ENCODE measurements around the gene SLC44A5. TPM values are rescaled to one million over a fixed set of nuclear protein-coding genes. Genes with fewer than 3 reads are reported as not detected.
"Not testable (repeated sequence)": the region's sequence is repeated elsewhere in the genome, so short reads cannot be mapped to it uniquely, and the experiment has no call there.

SLC44A5 gene
- total RNA-seq, 1 experiment from 2014 or later: 0.11 TPM

DNA sequence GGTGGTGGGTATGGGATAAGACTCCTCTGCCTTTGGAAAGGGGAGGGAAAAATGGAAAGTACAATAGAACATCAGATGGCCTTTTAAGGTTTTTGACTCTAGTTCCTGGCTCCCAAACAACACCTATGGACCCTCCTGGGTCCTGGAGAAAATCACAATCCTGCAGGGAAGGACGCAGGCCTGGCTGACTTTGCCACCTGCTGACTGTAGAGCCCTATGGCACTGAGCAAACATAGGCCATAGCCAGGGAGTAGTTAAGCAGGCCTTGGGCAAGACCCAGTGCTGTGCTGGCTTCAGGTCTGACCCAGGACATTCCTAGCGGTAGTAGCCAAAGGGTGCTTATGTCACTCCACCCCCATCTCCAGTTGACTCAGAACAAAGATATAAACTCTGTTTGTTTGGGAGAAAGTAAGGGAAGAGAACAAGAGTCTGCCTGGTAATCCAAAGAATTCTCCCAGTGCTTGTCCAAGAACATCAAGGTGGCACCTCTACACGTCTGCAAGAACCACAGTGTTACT is 149.0 kb downstream of the SLC44A5 start:
- DNase-seq (ENCODE audit: low read depth): no peak

- no peak for DNase-seq (ENCODE audit: low read depth)
These were observed 160.9 kb downstream of the SLC44A5 start for GRCh38 chr1:75449998-75450397.

DNA sequence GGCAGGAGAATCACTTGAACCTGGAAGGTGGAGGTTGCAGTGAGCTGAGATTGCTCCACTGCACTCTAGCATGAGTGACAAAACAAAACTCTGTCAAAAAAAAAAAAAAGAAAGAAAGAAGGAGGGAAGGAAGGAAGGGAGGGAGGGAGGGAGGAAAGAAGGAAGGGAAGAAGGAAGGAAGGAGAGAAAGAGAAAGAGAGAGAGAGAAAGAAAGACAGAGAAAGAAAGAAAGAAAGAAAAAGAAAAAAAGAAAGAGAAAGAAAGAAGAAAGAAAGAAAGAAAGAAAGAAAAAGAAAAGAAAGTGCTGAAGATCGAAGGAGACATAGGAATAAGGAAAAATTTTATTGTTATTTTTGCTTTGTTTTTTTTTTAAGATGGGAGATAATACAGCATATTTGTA is 166.7 kb downstream of the SLC44A5 start:
- no peak for DNase-seq (ENCODE audit: low read depth)

GRCh38 chr1:75440274-75440673 is 170.6 kb downstream of the SLC44A5 start:
- DNase-seq (ENCODE audit: low read depth): no peak

DNA sequence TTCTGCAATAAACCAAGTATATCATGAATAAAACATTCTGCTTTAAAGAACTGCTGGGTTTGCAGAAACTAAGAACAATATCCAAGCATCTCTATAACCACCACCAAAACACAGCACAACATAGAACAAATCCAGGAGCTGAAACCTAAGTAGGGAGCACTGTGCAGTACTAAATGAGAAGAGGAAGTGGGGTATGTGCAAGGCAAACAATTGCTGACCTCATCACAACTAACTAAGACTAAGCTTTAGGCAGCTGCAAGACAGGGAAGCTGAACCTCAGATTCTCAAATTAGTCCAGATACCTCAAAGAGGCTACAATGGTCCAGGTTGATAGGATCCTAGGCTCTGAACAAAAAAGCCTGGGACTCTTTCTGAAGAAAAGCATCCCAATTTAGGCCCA is 172.6 kb downstream of the SLC44A5 start:
- no peak for DNase-seq (ENCODE audit: low read depth)

DNA sequence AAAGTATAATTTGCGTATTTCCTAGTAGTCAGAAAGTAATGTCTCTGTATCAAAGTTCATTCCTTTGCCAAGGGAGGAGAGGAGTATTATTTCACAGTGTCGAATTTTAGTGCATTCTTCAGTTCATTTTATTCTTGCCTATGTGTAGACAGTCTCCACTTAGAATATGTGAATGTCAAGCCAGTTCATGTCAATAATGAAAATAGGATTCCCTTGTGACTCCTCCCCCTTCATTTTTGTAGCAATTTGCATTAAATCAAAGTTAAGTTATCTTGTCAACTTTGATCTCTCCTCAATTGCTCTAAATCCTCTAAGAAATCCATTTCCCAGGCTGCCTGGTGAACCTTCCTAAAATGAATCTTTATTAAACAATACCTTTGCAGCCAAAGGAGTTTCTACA is 179.1 kb downstream of the SLC44A5 start:
- DNase-seq (ENCODE audit: low read depth): no peak

- no peak for DNase-seq (ENCODE audit: low read depth)
These were observed 180.4 kb downstream of the SLC44A5 start for GRCh38 chr1:75430526-75430925.

- no peak for DNase-seq (ENCODE audit: low read depth)
These were observed 184.2 kb downstream of the SLC44A5 start for GRCh38 chr1:75426688-75427087.

DNA sequence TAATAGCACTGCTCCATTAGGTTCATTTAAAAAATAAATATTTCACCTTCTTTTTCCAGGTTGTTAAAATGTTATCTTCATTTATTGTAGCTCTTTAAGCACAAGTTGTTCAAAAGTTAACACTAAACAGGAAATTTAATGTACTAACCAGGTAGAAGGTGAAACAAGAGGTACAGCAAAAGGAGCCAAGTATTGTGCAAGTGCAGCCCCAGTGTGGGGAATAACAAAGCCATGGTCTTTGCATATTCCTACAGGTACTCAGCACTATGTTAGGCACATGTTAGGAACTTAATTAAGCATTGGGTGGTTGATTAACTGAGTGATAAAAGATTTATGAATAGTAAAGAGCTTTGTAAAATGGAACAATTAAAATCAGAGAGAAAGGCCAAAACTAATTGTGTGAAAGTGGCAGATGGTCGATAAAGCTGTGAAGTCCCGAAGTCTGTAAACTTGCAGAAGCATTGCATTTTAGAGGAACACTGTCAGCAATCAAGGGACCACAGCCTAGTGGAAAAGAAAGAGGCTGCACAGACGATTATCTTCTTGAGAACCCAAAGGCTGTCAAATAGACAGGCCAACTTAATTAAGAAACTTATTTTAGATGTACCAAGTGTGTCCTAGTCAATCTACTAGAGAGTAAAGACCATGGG is 185.8 kb downstream of the SLC44A5 start:
- DNase-seq (ENCODE audit: low read depth): no peak

- no peak for DNase-seq (ENCODE audit: low read depth)
These were observed 187.3 kb downstream of the SLC44A5 start for GRCh38 chr1:75423616-75424015.

- no peak for DNase-seq (ENCODE audit: low read depth)
These were observed 187.8 kb downstream of the SLC44A5 start for GRCh38 chr1:75423136-75423535.

DNA sequence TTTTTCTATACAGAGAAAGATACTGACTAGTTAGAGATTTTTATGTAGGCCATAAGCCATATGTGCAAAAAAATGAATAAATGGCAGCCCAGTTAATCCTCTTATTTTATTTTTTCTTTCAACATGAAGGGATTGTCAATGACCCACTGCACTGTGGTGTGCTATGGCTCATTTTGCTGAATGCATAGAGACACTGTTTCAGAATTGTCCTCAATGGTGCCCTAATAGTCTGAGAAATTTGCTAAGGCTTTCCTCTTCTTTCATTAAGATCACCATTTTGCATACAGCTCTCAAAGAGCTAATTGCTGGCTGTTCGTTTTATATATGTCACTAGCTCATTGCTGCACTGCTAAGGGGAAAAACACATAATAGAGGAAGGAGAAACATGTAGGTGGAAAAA is 189.5 kb downstream of the SLC44A5 start:
- DNase-seq (ENCODE audit: low read depth): no peak

GRCh38 chr1:75415187-75415586 is 195.7 kb downstream of the SLC44A5 start:
- DNase-seq (ENCODE audit: low read depth): no peak

DNA sequence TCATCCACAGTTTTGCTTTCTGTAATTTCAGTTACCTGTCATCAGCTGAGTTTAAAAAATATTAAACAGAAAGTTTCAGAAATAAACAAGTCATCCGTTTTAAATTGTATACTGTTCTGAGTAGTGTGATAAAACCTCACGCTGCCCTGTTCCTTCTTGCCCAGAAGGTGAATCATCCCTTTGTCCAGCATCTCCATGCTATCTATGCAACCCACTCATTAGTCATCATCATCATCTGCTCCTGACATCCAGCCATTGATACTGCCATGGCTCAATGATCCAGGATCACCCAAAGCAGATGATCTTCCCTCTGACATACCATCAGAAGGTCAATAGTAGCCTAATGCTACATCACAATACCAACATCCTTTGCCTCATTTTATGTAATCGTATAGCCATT is 198.3 kb downstream of the SLC44A5 start:
- no peak for DNase-seq (ENCODE audit: low read depth)

DNA sequence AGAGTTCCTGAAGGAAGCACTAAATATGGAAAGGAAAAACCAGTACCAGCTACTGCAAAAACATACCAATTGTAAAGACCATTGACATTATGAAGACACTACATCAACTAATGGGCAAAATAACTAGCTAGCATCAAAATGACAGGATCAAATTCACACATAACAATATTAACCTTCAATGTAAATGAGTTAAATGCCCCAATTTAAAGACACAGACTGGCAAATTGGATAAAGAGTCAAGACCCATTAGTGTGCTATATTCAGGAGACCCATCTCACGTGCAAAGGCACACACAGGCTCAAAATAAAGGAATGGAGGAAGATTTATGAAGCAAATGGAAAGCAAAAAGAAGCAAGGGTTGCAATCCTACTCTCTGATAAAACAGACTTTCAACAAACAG is 206.2 kb downstream of the SLC44A5 start:
- DNase-seq (ENCODE audit: low read depth): not testable (repeated sequence)

DNA sequence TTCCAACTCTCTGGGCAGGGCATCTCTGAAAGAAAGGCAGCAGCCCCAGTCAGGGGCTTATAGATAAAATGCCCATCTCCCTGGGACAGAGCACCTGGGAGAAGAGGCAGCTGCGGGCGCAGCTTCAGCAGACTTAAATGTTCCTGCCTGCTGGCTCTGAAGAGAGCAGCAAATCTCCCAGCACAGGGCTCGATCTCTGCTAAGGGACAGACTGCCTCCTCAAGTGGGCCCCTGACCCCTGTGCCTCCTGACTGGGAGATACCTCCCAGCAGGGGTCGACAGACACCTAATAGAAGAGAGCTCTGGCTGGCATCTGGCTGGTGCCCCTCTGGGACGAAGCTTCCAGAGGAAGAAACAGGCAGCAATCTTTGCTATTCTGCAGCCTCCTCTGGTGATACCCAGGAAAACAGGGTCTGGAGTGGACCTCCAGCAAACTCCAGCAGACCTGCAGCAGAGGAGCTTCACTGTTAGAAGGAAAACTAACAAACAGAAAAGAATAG is 207.7 kb downstream of the SLC44A5 start:
- DNase-seq (ENCODE audit: low read depth): not testable (repeated sequence)

- DNase-seq (ENCODE audit: low read depth): no peak
These were observed 210.2 kb downstream of the SLC44A5 start for GRCh38 chr1:75400716-75401115.

DNA sequence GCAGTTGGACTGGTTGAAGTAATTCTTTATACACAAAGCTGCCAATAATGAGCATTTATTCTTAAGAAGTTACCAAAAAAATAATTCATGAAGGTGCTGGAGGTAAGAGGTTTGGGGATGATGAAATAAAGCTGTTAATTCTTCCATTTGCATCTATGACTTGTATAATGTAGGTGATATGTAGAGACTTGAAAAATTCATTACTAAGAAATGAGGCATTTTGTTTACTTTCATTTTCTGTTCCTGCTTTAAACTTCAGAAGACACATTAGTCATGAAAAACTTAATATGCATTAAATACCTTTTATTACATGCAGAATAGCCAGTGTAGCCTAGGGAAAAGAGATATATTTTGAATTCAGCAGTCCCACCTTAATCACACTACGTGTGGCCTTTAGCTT is 214.2 kb downstream of the SLC44A5 start:
- DNase-seq (ENCODE audit: low read depth): no peak

DNA sequence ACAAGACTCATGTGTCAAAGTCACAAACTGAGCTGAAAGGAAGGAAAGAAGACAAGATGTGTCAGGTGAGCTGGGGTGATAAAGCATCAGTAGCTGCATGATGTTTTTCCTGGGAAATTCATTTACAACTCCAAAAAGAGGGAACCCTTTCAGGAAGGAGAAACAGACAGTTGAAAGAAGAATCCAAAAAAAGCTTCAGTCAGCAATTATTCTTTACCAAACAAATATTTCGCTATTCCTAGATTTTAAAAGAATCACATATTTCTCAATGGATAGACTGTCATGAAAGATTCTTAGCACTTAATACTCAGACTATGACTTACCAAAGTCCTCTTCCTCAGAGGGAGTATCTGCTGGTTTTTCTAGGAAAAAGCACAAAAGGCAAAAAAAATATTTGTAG is 214.7 kb downstream of the SLC44A5 start:
- no peak for DNase-seq (ENCODE audit: low read depth)

DNA sequence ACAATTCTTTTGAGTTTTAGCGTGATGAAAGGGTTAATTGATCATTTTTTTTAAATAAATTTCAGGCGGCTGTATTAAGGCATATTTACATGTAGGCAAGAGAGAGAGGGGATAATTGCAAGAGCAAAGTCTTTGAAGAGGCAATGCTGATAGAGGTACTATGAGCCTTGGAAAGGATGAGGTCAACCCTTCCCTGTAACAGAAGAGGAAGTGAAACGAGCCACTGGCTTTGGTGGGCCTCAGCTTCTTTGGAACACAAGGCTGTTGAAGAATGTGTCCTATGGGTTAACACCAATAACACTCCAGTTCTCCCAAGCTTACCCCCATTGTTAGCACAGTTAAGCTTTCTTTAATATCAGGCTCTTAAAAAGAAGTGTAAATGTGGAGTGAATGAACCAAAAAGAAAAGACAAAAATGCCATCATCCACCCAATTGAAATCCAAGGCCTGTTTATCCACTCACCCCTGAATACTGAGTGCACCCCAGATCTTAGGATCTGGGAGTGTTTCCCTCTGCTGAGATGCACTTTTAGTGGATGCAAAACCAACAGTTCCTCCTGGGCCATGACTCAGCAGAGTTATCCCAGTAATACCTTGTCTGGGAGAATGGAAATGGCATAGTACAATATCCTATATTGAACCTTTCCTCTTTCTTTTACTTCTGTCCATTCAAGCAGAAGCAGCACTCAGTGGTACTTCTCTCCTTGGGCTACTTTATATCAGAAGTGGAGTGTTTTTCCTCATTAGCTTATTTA is 216.4 kb downstream of the SLC44A5 start:
- DNase-seq (ENCODE audit: low read depth): no peak

DNA sequence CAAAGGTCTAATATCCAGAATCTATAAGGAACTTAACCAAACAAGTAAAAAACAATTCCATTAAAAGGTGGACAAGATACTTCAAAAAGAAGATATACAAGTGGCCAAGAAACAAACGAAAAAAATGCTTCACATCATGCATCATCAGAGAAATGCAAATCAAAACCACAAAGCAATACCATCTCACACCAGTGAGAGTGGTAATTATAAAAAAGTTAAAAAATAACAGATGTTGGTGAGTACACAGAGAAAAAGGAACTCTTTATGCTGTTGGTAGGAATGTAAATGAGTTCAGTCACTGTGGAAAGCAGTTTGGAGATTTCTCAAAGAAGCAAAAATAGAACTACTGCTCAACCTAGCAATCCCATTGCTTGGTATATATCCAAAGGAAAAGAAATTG is 218.6 kb downstream of the SLC44A5 start:
- DNase-seq (ENCODE audit: low read depth): no peak

DNA sequence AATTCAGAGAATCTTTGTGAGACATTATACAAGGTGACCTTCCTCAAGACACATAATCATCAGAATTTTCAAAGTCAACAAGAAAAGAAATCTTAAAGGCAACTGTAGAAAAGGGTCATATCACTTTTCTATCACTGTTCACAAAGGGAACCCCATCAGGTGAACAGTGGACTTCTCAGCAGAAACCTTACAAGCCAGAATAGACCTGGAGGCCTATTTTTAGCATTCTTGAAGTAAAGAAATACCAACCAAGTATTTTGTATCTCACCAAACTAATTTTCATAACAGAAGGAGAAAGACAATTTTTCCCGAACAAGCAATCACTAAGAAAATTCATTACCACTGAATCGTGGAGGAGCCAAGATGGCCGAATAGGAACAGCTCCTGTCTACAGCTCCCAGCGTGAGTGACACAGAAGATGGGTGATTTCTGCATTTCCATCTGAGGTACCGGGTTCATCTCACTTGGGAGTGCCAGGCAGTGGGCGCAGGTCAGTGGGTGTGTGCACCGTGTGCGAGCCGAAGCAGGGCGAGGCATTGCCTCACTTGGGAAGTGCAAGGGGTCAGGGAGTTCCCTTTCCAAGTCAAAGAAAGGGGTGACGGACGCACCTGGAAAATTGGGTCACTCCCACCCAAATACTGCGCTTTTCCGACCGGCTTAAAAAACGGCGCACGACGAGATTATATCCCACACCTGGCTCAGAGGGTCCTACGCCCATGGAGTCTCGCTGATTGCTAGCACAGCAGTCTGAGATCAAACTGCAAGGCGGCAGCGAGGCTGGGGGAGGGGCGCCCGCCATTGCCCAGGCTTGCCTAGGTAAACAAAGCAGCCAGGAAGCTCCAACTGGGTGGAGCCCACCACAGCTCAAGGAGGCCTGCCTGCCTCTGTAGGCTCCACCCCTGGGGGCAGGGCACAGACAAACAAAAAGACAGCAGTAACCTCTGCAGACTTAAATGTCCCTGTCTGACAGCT is 235.2 kb downstream of the SLC44A5 start:
- DNase-seq (ENCODE audit: low read depth): not testable (repeated sequence)

Data from LHCN-M2 (cell line).